Neuronal stem cell (in vitro differentiated cells): ENCODE results near the gene CLASP1.
"Not testable (repeated sequence)": the region's sequence is repeated elsewhere in the genome, so short reads cannot be mapped to it uniquely, and the experiment has no call there.

Source experiments
- DNase-seq: peaks from one replicate; pipeline ENCODE4 v3.0.0-alpha.2; 2013; ENCODE audit warnings: low spot score
- H2AFZ ChIP-seq: one replicate; pipeline ENCODE4 v1.6.1; 2013; ENCODE audit warnings: mild to moderate bottlenecking, low read length, inconsistent platforms
- H2AK5ac ChIP-seq: 2 replicates; pipeline ENCODE4 v1.6.1; 2013; ENCODE audit warnings: low read depth, mild to moderate bottlenecking, inconsistent platforms, low read length, moderate library complexity, mixed read lengths
- H2BK120ac ChIP-seq: 2 replicates; pipeline ENCODE4 v1.6.1; 2013; ENCODE audit warnings: low read depth, mild to moderate bottlenecking, inconsistent platforms, low read length, moderate library complexity, mixed read lengths
- H2BK12ac ChIP-seq: one replicate; pipeline ENCODE4 v1.6.1; 2013; ENCODE audit warnings: low read length, inconsistent platforms
- H2BK15ac ChIP-seq: 2 replicates; pipeline ENCODE4 v1.6.1; 2013; ENCODE audit warnings: mild to moderate bottlenecking, low read length, inconsistent platforms, mixed read lengths
- H2BK5ac ChIP-seq: one replicate; pipeline ENCODE4 v1.6.1; 2013; ENCODE audit warnings: inconsistent platforms, mild to moderate bottlenecking, low read length, moderate library complexity
- H3K14ac ChIP-seq: one replicate; pipeline ENCODE4 v1.6.1; 2013; ENCODE audit warnings: low read length, inconsistent platforms
- H3K18ac ChIP-seq: 2 replicates; pipeline ENCODE4 v1.6.1; 2013; ENCODE audit warnings: low read length, inconsistent platforms
- H3K23ac ChIP-seq: 2 replicates; pipeline ENCODE4 v1.6.1; 2013; ENCODE audit warnings: low read depth, mild to moderate bottlenecking, mixed read lengths, low read length, inconsistent platforms; ENCODE audit not compliant: poor library complexity
- H3K27ac ChIP-seq: replicated peaks from 3 replicates; pipeline ENCODE4 v1.5.1; 2013; ENCODE audit warnings: low read length, inconsistent platforms
- H3K27me3 ChIP-seq, 3 experiments: 2 replicates each; pipeline ENCODE4 v1.6.1; 2013; ENCODE audit warnings: low read length in 3 of 3, mild to moderate bottlenecking in 2 of 3, inconsistent platforms in 1 of 3, low read depth in 1 of 3, mixed read lengths in 1 of 3, moderate library complexity in 1 of 3; ENCODE audit not compliant: control insufficient read depth in 3 of 3, insufficient read depth in 3 of 3
- H3K36me3 ChIP-seq, 2 donors: replicated peaks in 1 of 2; 2 replicates each; pipeline ENCODE4 v1.6.1; 2013; ENCODE audit warnings: low read length in 2 of 2; ENCODE audit not compliant: control insufficient read depth in 2 of 2, insufficient read depth in 2 of 2
- H3K4ac ChIP-seq: 2 replicates; pipeline ENCODE4 v1.6.1; 2013; ENCODE audit warnings: inconsistent platforms, mild to moderate bottlenecking, low read length, moderate library complexity
- H3K4me1 ChIP-seq, 2 donors: 1 replicate in 1 of 2; 2 replicates in 1 of 2; pipeline ENCODE4 v1.6.1; 2013; ENCODE audit warnings: low read length in 2 of 2, low read depth in 1 of 2; ENCODE audit not compliant: control insufficient read depth in 2 of 2, insufficient read depth in 1 of 2
- H3K4me2 ChIP-seq: one replicate; pipeline ENCODE4 v1.6.1; 2013; ENCODE audit warnings: mild to moderate bottlenecking, low read length, inconsistent platforms; ENCODE audit not compliant: insufficient read depth, poor library complexity, severe bottlenecking
- H3K4me3 ChIP-seq, 2 donors: 2 replicates each; pipeline ENCODE4 v1.5.1; 2013; ENCODE audit warnings: low read length in 2 of 2, mild to moderate bottlenecking in 2 of 2, inconsistent platforms in 1 of 2, moderate library complexity in 1 of 2
- H3K79me1 ChIP-seq: one replicate; pipeline ENCODE4 v1.6.1; 2013; ENCODE audit warnings: low read depth, mild to moderate bottlenecking, inconsistent platforms, low read length, moderate library complexity
- H3K9ac ChIP-seq: one replicate; pipeline ENCODE4 v1.6.1; 2013; ENCODE audit warnings: mild to moderate bottlenecking, low read depth, low read length, inconsistent platforms; ENCODE audit not compliant: poor library complexity
- H3K9me3 ChIP-seq, 2 donors: replicated peaks in 1 of 2; 2 replicates each; pipeline versions ENCODE3 to v1.6.1; 2013; ENCODE audit warnings: low read length in 2 of 2, mild to moderate bottlenecking in 2 of 2, inconsistent platforms in 1 of 2, low read depth in 1 of 2, mixed read lengths in 1 of 2, moderate library complexity in 1 of 2; ENCODE audit not compliant: control insufficient read depth in 2 of 2, insufficient read depth in 1 of 2
- H4K8ac ChIP-seq: one replicate; pipeline ENCODE4 v1.6.1; 2013; ENCODE audit warnings: low read depth, mild to moderate bottlenecking, inconsistent platforms, low read length, moderate library complexity
- H4K91ac ChIP-seq: one replicate; pipeline ENCODE4 v1.6.1; 2013; ENCODE audit warnings: low read length, low read depth, mild to moderate bottlenecking, inconsistent platforms; ENCODE audit not compliant: poor library complexity
- WGBS, 2 donors: extraction: QIAGEN DNeasy Blood & Tissue Kit; methylation state at CpG; one replicate each; pipeline ENCODE4 v1.1.7; 2013; ENCODE audit warnings: missing lambda C conversion rate in 2 of 2, mixed read lengths in 1 of 2; ENCODE audit not compliant: insufficient read length in 2 of 2, insufficient replicate concordance in 1 of 2; ENCODE audit errors: extremely low coverage in 2 of 2; 5-methylcytosine and 5-hydroxymethylcytosine counted together

Gene CLASP1

DNA sequence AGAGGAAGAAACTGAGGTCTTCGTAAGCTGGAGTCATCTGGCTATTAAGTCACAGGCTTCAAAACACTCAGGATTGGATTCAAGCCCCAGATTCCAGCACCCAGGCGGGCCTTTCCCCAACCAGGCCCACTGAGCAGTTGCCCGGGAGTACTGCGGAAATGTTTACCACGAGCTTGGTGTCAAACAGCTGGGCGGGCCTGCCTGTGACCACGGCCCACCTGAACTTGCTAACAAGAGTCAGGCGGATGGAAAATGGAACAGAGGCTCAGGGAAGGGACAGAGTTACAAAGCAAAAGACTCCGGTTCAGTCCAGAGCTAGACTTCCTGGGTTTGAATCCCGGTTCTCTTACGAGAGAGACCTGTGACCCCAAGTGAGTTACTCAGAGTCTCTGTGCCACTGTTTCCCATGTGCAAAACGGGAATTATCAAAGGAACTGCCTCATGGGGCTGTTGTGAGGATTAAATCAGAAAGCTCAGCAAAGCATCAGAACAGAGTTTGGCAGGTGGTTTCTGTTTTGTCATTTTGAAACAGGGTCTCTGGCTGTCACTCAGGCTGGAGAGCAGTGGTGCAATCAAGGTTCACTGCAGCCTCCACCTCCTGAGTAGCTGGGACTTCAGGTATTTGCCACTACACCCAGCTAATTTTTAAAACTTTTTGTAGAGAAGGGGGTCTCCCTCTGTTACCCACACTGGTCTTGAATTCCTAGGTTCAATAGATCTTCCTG is 315.3 kb downstream of the CLASP1 start:
- Histone ChIP-seq H4K91ac (no peak overlapping the region), H3K4me3 (no peak overlapping the region), H3K14ac (no peak overlapping the region), H2AFZ (no peak overlapping the region), H2BK15ac (no peak overlapping the region), H3K9ac (no peak overlapping the region), H3K9me3 (no peaks in the 10 kb centered on the region), H3K4me2 (no peak overlapping the region), H2BK120ac (no peak overlapping the region), H3K4me1 (peaks cover 0 to 5% of the 10 kb centered on the region in 2 donors), H3K27me3 (no peaks in the 10 kb centered on the region), H4K8ac (no peak overlapping the region), H3K36me3 (peaks cover 4 to 20% of the 10 kb centered on the region in 2 donors), H3K23ac (no peak overlapping the region), H3K4ac (no peak overlapping the region), H2BK5ac (peak overlapping the region; percentile 83), H3K27ac (no peak overlapping the region), H3K79me1 (no peaks in the 10 kb centered on the region), H2BK12ac (no peak overlapping the region), H2AK5ac (peak overlapping the region; percentile 15), H3K18ac (no peak overlapping the region)
- WGBS, 2 donors: no CpG with 5 or more reads among the region's 12 CpGs
- no peak for DNase-seq

DNA sequence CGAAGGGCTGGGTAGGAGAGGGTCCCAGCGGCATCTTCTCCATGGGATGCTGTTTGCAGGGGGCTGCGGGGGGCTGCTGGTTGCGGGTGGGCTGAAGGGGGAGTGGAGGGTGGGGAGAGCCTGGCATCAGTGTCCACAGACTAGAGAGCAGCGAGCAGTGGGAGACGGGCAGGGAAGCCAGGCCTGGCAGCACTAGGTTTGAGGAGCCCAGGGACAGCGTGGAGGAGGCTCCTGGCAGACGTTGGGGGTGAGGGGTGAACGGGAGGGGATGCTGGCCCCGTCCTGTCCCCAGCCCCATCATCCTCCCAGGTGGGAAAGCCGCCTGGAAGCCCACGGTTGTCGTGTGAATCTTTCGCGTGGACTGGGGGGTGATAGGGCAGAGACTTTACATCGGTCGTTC is 316.0 kb downstream of the CLASP1 start:
- Histone ChIP-seq H3K14ac (no peak overlapping the region), H3K4ac (no peak overlapping the region), H3K18ac (peak overlapping the region; percentile 39), H3K9me3 (no peaks in the 10 kb centered on the region), H3K4me2 (no peak overlapping the region), H3K23ac (no peak overlapping the region), H3K36me3 (peaks cover 3 to 12% of the 10 kb centered on the region in 2 donors), H3K27me3 (peaks cover 0 to 2% (median 0%) of the 10 kb centered on the region in 3 experiments), H2BK5ac (no peak overlapping the region), H4K8ac (no peak overlapping the region), H3K27ac (no peak overlapping the region), H3K4me1 (peaks cover 0 to 5% of the 10 kb centered on the region in 2 donors), H3K79me1 (no peaks in the 10 kb centered on the region), H2BK120ac (no peak overlapping the region), H4K91ac (no peak overlapping the region), H2AK5ac (peak overlapping the region; percentile 39), H2BK15ac (no peak overlapping the region), H3K9ac (no peak overlapping the region), H2BK12ac (no peak overlapping the region), H2AFZ (no peak overlapping the region), H3K4me3 (no peak overlapping the region)
- no CpG with 5 or more reads among the region's 17 CpGs for WGBS, 2 donors
- DNase-seq: no peak

DNA sequence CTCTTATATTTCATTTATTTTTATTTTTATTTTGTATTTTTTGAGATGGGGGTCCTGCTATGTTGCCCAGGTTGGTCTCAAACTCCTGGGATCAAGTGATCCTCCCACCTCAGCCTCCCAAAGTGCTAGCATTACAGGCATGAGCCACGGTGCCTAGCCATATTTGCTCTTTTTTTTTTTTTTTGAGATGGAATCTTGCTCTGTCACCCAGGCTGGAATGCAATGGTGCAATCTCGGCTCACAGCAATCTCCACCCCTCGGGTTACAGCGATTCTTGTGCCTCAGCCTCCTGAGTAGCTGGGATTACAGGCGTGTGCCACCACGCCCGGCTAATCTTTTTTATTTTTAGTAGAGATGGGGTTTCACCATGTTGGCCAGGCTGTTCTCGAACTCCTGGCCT is 317.9 kb downstream of the CLASP1 start:
- not testable (repeated sequence) for H2BK12ac ChIP-seq, DNase-seq, H3K27me3 ChIP-seq, H3K9ac ChIP-seq, H3K9me3 ChIP-seq, H3K23ac ChIP-seq, H3K79me1 ChIP-seq, H3K14ac ChIP-seq, H3K4me3 ChIP-seq, H2AK5ac ChIP-seq, H4K8ac ChIP-seq, H3K4ac ChIP-seq, H3K18ac ChIP-seq, H3K4me2 ChIP-seq, H4K91ac ChIP-seq, H3K27ac ChIP-seq, H3K4me1 ChIP-seq, H3K36me3 ChIP-seq, H2AFZ ChIP-seq, H2BK5ac ChIP-seq, H2BK15ac ChIP-seq, H2BK120ac ChIP-seq
- no CpG with 5 or more reads among the region's 8 CpGs for WGBS, 2 donors

DNA sequence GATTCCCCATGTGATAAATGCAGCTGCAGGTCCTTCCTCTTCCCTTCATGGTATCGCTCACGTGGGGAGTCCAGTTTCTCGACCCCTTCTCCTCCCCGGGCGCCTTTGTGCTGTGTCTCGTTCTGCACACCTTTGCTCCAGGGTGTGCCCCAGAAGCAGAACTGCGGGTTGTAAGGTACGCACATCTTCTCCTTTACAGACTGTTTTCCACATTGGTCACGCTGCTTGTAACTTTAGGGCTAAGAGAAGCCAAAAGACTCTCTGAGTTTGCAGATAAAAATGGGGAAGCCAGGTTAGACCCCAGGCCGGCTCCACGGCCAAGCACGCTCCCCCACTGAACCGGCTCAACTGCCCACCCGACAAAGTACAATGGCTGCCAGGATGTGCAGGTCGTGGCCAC is 318.3 kb downstream of the CLASP1 start:
- Histone ChIP-seq H2BK5ac (no peak overlapping the region), H2BK120ac (no peak overlapping the region), H2BK12ac (no peak overlapping the region), H3K4me1 (peaks cover 0 to 5% of the 10 kb centered on the region in 2 donors), H3K4me3 (no peak overlapping the region), H2AK5ac (no peak overlapping the region), H3K9ac (no peak overlapping the region), H4K8ac (no peak overlapping the region), H3K23ac (no peak overlapping the region), H2AFZ (no peak overlapping the region), H3K14ac (no peak overlapping the region), H3K79me1 (no peaks in the 10 kb centered on the region), H3K4me2 (no peak overlapping the region), H4K91ac (no peak overlapping the region), H3K27me3 (peaks cover 0 to 2% (median 0%) of the 10 kb centered on the region in 3 experiments), H3K9me3 (no peaks in the 10 kb centered on the region), H3K18ac (no peak overlapping the region), H3K27ac (no peak overlapping the region), H3K4ac (no peak overlapping the region), H3K36me3 (no peaks in the 10 kb centered on the region), H2BK15ac (no peak overlapping the region)
- WGBS, 2 donors: no CpG with 5 or more reads among the region's 15 CpGs
- no peak for DNase-seq
